DOHH2 (cell line): Measurements from ENCODE around the gene PPP1R14C.
"Not testable (repeated sequence)": the region's sequence is repeated elsewhere in the genome, so short reads cannot be mapped to it uniquely, and the experiment has no call there.

ENCODE experiments used
- H3F3A ChIP-seq: fragments of 200-600 bp; sonication (generic), shearing (Covaris generic); 2 replicates; pipeline ENCODE4 v1.6.0; 2016; ENCODE audit warnings: antibody characterized with exemption, mild to moderate bottlenecking; ENCODE audit not compliant: control insufficient read depth, insufficient read depth
- H3K27ac ChIP-seq: fragments of 200-600 bp; sonication (generic); 2 replicates; pipeline ENCODE4 v1.5.1; 2014; ENCODE audit warnings: low read depth, mild to moderate bottlenecking, low read length, moderate library complexity
- H3K27me3 ChIP-seq: fragments of 200-600 bp; sonication (generic); 2 replicates; pipeline ENCODE4 v1.6.1; 2014; ENCODE audit warnings: mild to moderate bottlenecking, low read length, mixed read lengths; ENCODE audit not compliant: control insufficient read depth
- H3K36me3 ChIP-seq: fragments of 200-600 bp; sonication (generic); 2 replicates; pipeline ENCODE4 v1.6.1; 2014; ENCODE audit warnings: mild to moderate bottlenecking, low read length, moderate library complexity, mixed read lengths; ENCODE audit not compliant: control insufficient read depth
- H3K4me1 ChIP-seq: fragments of 200-600 bp; sonication (generic); 2 replicates; pipeline ENCODE4 v1.6.1; 2014; ENCODE audit warnings: mild to moderate bottlenecking, low read length, mixed read lengths; ENCODE audit not compliant: control insufficient read depth
- H3K4me2 ChIP-seq: fragments of 200-600 bp; sonication (generic); 2 replicates; pipeline ENCODE4 v1.6.0; 2014; ENCODE audit warnings: mild to moderate bottlenecking, low read length, moderate library complexity
- H3K4me3 ChIP-seq: fragments of 200-600 bp; sonication (generic); 2 replicates; pipeline ENCODE4 v1.5.1; 2014; ENCODE audit warnings: mild to moderate bottlenecking, low read length, mixed read lengths
- H3K79me2 ChIP-seq: fragments of 200-600 bp; sonication (generic); 2 replicates; pipeline ENCODE4 v1.6.1; 2014; ENCODE audit warnings: mild to moderate bottlenecking, low read length, mixed read lengths; ENCODE audit not compliant: control insufficient read depth
- H3K9me2 ChIP-seq: fragments of 200-600 bp; sonication (generic); replicated peaks from 2 replicates; pipeline ENCODE4 v1.6.1; 2014; ENCODE audit warnings: mild to moderate bottlenecking, low read length, mixed read lengths; ENCODE audit not compliant: control insufficient read depth
- H3K9me3 ChIP-seq: fragments of 200-600 bp; sonication (generic); 2 replicates; pipeline ENCODE4 v1.6.1; 2014; ENCODE audit warnings: antibody characterized with exemption, low read length, mixed read lengths; ENCODE audit not compliant: control insufficient read depth, insufficient read depth
- H4K20me1 ChIP-seq: fragments of 200-600 bp; sonication (generic); 2 replicates; pipeline ENCODE4 v1.6.0; 2014; ENCODE audit warnings: low read depth, mild to moderate bottlenecking, antibody characterized with exemption, low read length, moderate library complexity; ENCODE audit not compliant: control insufficient read depth, insufficient read depth
- EZH2phosphoT487 ChIP-seq: fragments of 200-600 bp; sonication (generic); IDR thresholded peaks from 2 replicates; pipeline ENCODE4 v1.6.1; 2017; ENCODE audit warnings: borderline replicate concordance, mild to moderate bottlenecking, antibody characterized with exemption, low read length, moderate library complexity, mixed read lengths
- TF ChIP-seq, protein P1 (sequence below): fragments of 200-600 bp; sonication (generic); IDR thresholded peaks from one replicate; pipeline ENCODE4 v1.5.1; 2014; ENCODE audit warnings: antibody characterized with exemption, mild to moderate bottlenecking, low read depth, low read length; ENCODE audit not compliant: poor library complexity, severe bottlenecking

Gene PPP1R14C

DNA sequence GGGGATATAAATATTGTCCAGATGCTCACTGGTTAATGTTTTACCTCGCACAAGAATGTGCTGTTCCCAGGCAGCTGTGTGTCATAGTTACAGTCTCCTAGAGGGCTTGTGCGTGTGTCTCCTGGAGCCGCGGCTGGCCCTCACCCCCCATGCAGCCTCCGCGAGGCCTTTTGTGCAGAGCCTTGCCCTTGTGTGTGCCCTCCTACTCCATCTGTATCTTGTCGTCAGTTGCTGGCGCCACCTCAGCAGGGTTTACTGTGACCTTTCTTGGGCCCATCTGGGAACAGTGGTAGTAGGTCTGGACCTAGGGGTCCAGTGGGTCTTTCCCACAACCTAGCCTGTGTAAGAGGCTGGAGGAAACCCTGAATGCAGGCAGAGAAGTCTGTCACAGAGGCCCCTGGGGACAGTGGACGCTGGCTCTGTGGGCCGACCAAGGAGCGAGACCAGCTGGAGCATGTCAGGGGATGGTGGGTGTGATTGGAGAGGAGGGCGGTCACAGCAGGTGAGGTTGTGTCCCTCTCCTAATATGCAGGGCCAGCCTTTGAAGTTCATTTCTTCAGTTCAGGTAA lies 35.2 kb downstream of the PPP1R14C start:
- H3K27ac ChIP-seq, result no peak overlapping the region
- TF ChIP-seq, protein P1, sequence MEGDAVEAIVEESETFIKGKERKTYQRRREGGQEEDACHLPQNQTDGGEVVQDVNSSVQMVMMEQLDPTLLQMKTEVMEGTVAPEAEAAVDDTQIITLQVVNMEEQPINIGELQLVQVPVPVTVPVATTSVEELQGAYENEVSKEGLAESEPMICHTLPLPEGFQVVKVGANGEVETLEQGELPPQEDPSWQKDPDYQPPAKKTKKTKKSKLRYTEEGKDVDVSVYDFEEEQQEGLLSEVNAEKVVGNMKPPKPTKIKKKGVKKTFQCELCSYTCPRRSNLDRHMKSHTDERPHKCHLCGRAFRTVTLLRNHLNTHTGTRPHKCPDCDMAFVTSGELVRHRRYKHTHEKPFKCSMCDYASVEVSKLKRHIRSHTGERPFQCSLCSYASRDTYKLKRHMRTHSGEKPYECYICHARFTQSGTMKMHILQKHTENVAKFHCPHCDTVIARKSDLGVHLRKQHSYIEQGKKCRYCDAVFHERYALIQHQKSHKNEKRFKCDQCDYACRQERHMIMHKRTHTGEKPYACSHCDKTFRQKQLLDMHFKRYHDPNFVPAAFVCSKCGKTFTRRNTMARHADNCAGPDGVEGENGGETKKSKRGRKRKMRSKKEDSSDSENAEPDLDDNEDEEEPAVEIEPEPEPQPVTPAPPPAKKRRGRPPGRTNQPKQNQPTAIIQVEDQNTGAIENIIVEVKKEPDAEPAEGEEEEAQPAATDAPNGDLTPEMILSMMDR, result no peak
- TF ChIP-seq EZH2phosphoT487, result no peak
- no peak overlapping the region for H3K4me3 ChIP-seq

DNA sequence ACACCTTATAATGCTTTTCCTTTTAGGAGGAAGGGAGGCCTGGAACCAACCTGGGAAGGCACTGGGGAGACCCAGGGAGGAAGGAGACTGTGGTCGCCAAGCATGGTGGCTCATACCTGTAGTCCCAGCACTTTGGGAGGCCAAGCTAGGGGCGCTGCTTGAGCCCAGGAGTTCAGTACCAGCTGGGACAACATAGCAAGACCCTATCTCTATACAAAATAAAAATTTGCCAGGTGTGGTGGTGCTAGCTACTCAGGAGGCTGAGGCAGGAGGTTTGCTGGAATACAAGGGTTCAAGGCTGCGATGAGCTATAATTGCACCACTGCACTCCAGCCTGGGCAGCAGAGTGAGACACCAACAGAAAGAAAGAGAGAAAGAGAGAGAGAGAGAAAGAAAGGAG lies 36.2 kb downstream of the PPP1R14C start:
- no peaks in the 10 kb centered on the region for H4K20me1 ChIP-seq
- H3K27ac ChIP-seq, result no peak overlapping the region
- no peaks in the 10 kb centered on the region for H3K36me3 ChIP-seq
- H3K4me1 ChIP-seq, result peaks cover 40% of the 10 kb centered on the region
- no peaks in the 10 kb centered on the region for H3K9me2 ChIP-seq
- no peak overlapping the region for H3K4me3 ChIP-seq
- H3F3A ChIP-seq, result no peaks in the 10 kb centered on the region; the same call in 1 of the 2 replicates
- H3K27me3 ChIP-seq, result no peaks in the 10 kb centered on the region
- no peaks in the 10 kb centered on the region for H3K79me2 ChIP-seq
- no peak for TF ChIP-seq EZH2phosphoT487
- TF ChIP-seq, protein P1, result no peak
- no peak overlapping the region for H3K4me2 ChIP-seq
- H3K9me3 ChIP-seq, result no peaks in the 10 kb centered on the region

More for the DNA sequence above, 35.2 kb downstream of the PPP1R14C start:
- no peak overlapping the region for H3K4me2 ChIP-seq
- no peaks in the 10 kb centered on the region; the same call in 1 of the 2 replicates for H3F3A ChIP-seq
- H3K27me3 ChIP-seq, result no peaks in the 10 kb centered on the region
- no peaks in the 10 kb centered on the region for H3K36me3 ChIP-seq
- no peaks in the 10 kb centered on the region for H3K9me3 ChIP-seq
- H3K4me1 ChIP-seq, result peaks cover 30% of the 10 kb centered on the region
- no peaks in the 10 kb centered on the region for H3K9me2 ChIP-seq
- no peaks in the 10 kb centered on the region for H3K79me2 ChIP-seq
- no peaks in the 10 kb centered on the region for H4K20me1 ChIP-seq

DNA sequence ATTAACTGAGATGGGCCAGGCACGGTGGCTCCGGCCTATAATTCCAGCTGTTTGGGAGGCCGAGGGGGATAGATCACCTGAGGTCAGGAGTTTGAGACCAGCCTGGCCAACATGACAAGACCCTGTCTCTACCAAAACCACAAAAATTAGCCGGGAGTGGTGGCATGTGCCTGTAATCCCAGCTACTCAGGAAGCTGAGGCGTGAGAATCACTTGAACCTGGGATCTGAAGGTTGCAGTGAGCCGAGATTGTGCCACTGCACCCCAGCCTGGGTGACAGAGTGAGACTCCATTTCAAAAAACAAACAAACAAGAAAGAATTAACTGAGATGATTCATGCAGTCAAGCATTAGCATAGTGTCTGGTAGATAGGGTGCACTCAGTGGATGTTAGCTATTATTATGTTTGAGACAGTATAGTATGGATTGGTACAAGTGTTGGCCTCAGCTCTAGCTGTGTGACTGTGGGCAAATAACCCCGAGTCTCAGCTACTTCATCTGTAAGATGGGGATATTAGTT lies 37.1 kb downstream of the PPP1R14C start:
- H3K9me3 ChIP-seq, H3K79me2 ChIP-seq, H3K4me3 ChIP-seq, H3K27me3 ChIP-seq, H3K36me3 ChIP-seq, H3F3A ChIP-seq, H3K9me2 ChIP-seq, H3K4me2 ChIP-seq, H4K20me1 ChIP-seq, H3K27ac ChIP-seq: not testable (repeated sequence)
- peaks cover 49% of the 10 kb centered on the region for H3K4me1 ChIP-seq

DNA sequence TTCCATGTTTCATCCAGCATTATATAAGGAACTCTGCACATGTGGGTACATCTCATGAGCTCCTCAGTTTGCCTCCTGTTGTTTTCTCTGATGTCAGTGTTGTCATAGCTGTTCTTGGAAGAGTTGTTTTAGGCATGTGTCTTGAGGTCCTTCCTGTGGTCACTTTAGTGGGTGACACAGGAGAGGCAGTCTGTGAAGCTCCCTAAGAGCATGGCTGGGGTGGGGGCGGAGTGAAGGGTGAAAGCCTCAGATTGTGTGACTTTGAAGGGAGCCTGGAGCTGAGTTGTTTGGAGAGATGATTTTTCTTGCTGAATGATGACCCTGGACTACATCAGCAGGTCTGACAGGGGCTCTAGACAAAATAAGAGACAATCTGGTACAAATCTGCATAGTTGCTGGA lies 37.7 kb downstream of the PPP1R14C start:
- Histone ChIP-seq H3K27me3 (no peaks in the 10 kb centered on the region), H3K4me2 (no peak overlapping the region), H3K9me3 (no peaks in the 10 kb centered on the region)

More for the DNA sequence above, 37.7 kb downstream of the PPP1R14C start:
- no peak for TF ChIP-seq EZH2phosphoT487
- TF ChIP-seq, protein P1, result no peak
- no peaks in the 10 kb centered on the region for H3K36me3 ChIP-seq
- H3K4me1 ChIP-seq, result peaks cover 55% of the 10 kb centered on the region
- H3K27ac ChIP-seq, result no peak overlapping the region
- no peaks in the 10 kb centered on the region for H3K9me2 ChIP-seq
- no peaks in the 10 kb centered on the region for H3K79me2 ChIP-seq
- no peak overlapping the region for H3K4me3 ChIP-seq
- no peaks in the 10 kb centered on the region; the same call in 1 of the 2 replicates for H3F3A ChIP-seq
- H4K20me1 ChIP-seq, result no peaks in the 10 kb centered on the region
